Ascending aorta (tissue), 2 donors: Measurements from ENCODE around the gene CRABP2. TPM values are rescaled to one million over a fixed set of nuclear protein-coding genes. Genes with fewer than 3 reads are reported as not detected.

ENCODE experiments used
- DNase-seq, 2 donors: peaks; one replicate each; pipeline ENCODE4 v3.0.0-alpha.2; 2019; ENCODE audit warnings: low spot score in 2 of 2
- H3K27ac ChIP-seq, 2 donors: fragments of 200-600 bp; sonication (generic); one replicate each; pipeline ENCODE4 v1.5.1; 2016 to 2017; ENCODE audit warnings: mild to moderate bottlenecking in 1 of 2
- H3K27me3 ChIP-seq: fragments of 200-600 bp; sonication (generic); one replicate; pipeline ENCODE4 v1.5.1; 2017
- H3K36me3 ChIP-seq, 2 donors: fragments of 200-600 bp; sonication (generic); one replicate each; pipeline ENCODE4 v1.5.1; 2016
- H3K4me1 ChIP-seq, 2 donors: fragments of 200-600 bp; sonication (generic); one replicate each; pipeline ENCODE4 v1.5.1; 2016 to 2017; ENCODE audit warnings: mild to moderate bottlenecking in 1 of 2
- H3K4me3 ChIP-seq, 2 donors: fragments of 200-600 bp; sonication (generic); one replicate each; pipeline ENCODE4 v1.5.1; 2016 to 2017; ENCODE audit warnings: mild to moderate bottlenecking in 1 of 2
- H3K9me3 ChIP-seq, 2 donors: fragments of 200-600 bp; sonication (generic); one replicate each; pipeline ENCODE4 v1.5.1; 2016
- intact Hi-C: fragments of 100-400 bp; cut with DNase I; formaldehyde crosslinking; loops from one replicate; pipeline ENCODE4 v1.15.1; 2023
- total RNA-seq: library from RNA; depleted of rRNA; stranded (reverse); fragments of >200 nt; gene quantifications from one replicate; pipeline ENCODE4 v1.1.0, GENCODE V29; 2016
- TF ChIP-seq, protein P1 (sequence below), 3 experiments: fragments of 200-600 bp in 2 of 3; fragments of 450-650 bp in 1 of 3; sonication (generic) in 2 of 3; IDR thresholded peaks; one replicate each; pipeline ENCODE4 v1.5.1; 2016 to 2019; ENCODE audit warnings: antibody characterized with exemption in 3 of 3, mild to moderate bottlenecking in 1 of 3, moderate library complexity in 1 of 3

CRABP2 gene
- total RNA-seq, 1 donor from 2014 or later: not detected

DNA sequence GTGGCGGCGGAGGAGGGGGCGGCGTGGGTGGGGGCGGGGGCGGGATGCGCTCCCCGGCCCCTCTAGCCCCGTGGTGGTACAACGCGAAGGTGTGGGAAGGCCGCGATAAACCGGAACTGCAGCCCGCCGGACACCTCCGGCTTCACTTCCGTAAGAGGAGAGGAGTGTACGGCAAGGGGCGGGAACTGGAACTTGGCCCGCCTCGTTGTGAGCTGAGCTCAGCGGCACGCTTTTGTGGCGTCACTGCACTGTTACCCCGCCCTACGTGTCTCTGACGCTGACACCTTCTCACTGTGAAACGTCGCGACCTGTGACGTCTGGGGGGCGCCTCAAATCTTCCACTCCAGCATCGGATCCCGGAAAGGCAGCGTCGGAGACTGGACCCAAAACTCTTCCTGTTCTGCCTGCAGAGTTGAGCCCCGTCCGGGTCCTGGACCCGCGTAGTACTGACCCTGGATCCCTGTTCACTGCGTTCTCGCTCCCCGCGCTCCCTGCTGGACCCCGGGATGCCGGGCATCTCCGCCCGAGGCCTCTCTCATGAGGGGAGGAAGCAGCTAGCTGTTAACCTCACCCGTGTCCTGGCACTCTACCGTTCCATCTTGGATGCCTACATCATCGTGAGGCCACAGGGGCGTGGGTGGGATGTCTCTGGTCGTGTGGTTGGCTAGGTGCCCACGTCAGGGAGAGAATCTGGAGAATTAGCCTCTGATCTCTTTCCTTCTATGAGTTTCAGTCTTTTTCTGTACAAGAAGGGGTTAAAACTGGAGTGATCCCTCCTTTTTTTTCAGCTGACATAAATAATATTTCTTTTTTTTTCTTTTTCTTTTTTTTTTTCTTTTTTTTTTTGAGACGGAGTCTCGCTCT lies 23.4 kb upstream of the CRABP2 start, which contains the start of gene ISG20L2:
TSS of gene ISG20L2 (minus strand) at position 168 of the 864 bp plus-strand sequence. CDS start 1,114 bp downstream, outside the sequence.
- Histone ChIP-seq H3K4me3 (peak within 1 kb of the TSS; percentile 82 to 84), H3K27me3 (no peaks in the 10 kb centered on the region), H3K4me1 (peaks cover 24 to 35% of the 10 kb centered on the region in 2 donors), H3K9me3 (no peaks in the 10 kb centered on the region), H3K27ac (peak within 1 kb of the TSS; percentile 95 to 97), H3K36me3 (peaks cover 7 to 27% of the 10 kb centered on the region in 2 donors)
- intact Hi-C loops: loop anchor here (1.0 to 5.0 kb wide), 7 partner anchors 12 to 390 kb away; partner anchors contain the start of genes CCT3, CRABP2, HDGF and MRPL24
- TF ChIP-seq, protein P1, sequence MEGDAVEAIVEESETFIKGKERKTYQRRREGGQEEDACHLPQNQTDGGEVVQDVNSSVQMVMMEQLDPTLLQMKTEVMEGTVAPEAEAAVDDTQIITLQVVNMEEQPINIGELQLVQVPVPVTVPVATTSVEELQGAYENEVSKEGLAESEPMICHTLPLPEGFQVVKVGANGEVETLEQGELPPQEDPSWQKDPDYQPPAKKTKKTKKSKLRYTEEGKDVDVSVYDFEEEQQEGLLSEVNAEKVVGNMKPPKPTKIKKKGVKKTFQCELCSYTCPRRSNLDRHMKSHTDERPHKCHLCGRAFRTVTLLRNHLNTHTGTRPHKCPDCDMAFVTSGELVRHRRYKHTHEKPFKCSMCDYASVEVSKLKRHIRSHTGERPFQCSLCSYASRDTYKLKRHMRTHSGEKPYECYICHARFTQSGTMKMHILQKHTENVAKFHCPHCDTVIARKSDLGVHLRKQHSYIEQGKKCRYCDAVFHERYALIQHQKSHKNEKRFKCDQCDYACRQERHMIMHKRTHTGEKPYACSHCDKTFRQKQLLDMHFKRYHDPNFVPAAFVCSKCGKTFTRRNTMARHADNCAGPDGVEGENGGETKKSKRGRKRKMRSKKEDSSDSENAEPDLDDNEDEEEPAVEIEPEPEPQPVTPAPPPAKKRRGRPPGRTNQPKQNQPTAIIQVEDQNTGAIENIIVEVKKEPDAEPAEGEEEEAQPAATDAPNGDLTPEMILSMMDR (IDR thresholded peaks at IDR 0.05): no peak
- DNase-seq: peak; percentile 90 to 99

DNA sequence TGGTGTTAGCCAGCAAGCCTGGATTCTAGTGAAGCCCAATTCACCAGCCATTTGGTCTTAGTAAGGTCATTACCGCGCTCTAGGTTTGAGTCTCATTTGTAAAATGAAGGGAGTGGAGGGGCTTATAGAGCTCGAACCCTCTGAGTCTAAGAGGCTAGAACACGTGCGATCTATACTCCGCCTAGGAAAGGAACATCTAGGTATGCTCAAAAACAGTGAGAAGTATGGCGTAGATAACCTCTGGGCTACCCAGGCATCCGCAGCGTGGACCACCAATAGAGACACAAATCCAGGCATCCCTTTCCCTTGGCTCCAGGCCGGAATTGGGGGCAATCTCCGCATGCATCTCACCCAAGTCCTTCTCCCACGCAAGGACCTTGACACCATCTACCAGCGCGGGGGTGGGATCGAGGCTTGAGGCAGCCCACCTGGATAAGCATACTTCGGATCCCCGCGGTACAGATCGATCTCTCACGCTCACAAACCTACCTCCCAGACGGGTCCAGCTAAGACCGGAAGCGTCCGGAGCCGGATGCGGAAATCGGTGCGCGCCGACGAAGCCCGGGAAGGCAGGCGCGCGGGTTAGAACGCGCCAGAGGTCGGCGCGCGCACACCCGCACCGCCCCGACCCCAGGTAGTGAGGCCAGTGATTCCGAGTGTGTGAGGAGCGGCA lies 22.7 kb upstream of the CRABP2 start, which contains the start of gene METTL25B:
TSS of gene METTL25B (plus strand) at position 544 of the 673 bp plus-strand sequence. CDS start 636 bp downstream, outside the sequence.
- Histone ChIP-seq H3K4me3 (peak within 1 kb of the TSS; percentile 82 to 84), H3K36me3 (peaks cover 13 to 28% of the 10 kb centered on the region in 2 donors), H3K27ac (peak within 1 kb of the TSS; percentile 95 to 97), H3K4me1 (peaks cover 24 to 35% of the 10 kb centered on the region in 2 donors), H3K27me3 (no peaks in the 10 kb centered on the region), H3K9me3 (no peaks in the 10 kb centered on the region)
- TF ChIP-seq, protein P1 (IDR thresholded peaks at IDR 0.05): no peak
- peak in 1 of 2 donors; percentile 90 for DNase-seq
- intact Hi-C loops: loop anchor here (1.0 to 5.0 kb wide), 7 partner anchors 13 to 389 kb away; partner anchors contain the start of genes CCT3, CRABP2, HDGF and MRPL24

DNA sequence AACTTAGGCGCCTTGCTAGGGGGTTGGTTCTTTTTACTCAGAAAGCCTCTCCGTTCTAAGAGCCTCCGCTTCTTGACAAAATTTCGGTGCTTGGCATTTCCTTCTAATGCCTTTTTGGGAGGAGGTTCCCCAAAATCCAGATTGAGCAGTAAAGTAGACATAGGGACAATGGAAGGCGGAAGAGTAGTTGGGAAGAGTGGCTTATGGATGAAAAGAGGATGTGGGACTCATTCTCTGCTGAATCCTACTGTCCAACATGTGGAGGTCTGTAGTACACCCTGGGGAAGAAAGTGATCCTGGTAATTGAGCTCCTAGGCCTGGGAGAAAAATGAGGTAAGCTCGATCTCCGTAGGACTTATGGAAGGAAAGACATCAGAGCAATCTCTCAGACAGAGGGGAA lies 22.1 kb upstream of the CRABP2 start:
- no peak for DNase-seq
- peaks cover 19 to 29% of the 10 kb centered on the region in 2 donors for H3K36me3 ChIP-seq
- H3K4me3 ChIP-seq: peak overlapping the region; percentile 82 to 84
- intact Hi-C loops: loop anchor here (5.0 kb wide), 1 partner anchor 270 kb away; no protein-coding TSS in a partner anchor
- TF ChIP-seq, protein P1 (IDR thresholded peaks at IDR 0.05): no peak
- H3K27me3 ChIP-seq: no peaks in the 10 kb centered on the region
- H3K4me1 ChIP-seq: peaks cover 24 to 35% of the 10 kb centered on the region in 2 donors
- H3K9me3 ChIP-seq: no peaks in the 10 kb centered on the region
- H3K27ac ChIP-seq: peak overlapping the region; percentile 95 to 97

DNA sequence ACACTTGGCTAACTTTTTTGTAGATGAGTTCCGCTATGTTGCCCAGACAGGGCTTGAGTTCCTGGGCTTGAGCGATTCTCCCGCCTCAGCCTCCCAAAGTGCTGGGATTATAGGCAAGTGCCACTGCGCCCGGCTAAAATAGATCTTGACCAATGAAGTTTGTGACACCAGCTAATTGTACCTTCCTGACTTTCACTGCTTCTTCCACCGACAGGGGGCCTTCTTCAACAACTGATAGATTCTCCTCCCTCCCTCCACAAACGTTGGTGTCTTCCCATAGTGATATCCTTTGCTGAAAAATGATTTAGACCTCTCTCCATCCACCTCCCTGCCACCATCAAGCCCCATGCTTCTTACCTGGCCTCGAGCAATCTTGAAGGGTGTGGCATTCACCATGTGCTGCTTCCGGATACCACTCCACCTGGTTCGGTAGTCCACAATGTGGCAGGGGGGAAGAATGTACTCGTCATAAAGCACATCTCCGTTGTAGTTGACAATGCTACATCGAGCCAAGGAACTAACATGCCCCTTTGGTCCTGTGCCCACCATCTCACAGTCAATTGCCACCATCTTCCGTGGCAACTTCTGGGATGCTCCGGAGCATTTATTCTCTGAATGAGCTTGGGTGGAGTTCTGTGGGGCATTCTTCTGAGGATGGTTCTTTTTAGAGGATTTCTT lies 21.3 kb upstream of the CRABP2 start:
- H3K4me1 ChIP-seq: peaks cover 24 to 35% of the 10 kb centered on the region in 2 donors
- no peak overlapping the region for H3K27ac ChIP-seq
- TF ChIP-seq, protein P1 (IDR thresholded peaks at IDR 0.05): peak; percentile 15 to 43 (median 41)
- intact Hi-C loops: loop anchor here (5.0 kb wide), 1 partner anchor 269 kb away; no protein-coding TSS in a partner anchor
- no peaks in the 10 kb centered on the region for H3K9me3 ChIP-seq
- peak overlapping the region; percentile 82 to 84 for H3K4me3 ChIP-seq
- H3K27me3 ChIP-seq: no peaks in the 10 kb centered on the region
- H3K36me3 ChIP-seq: peaks cover 19 to 30% of the 10 kb centered on the region in 2 donors
- no peak for DNase-seq
